HL-60/S4 treated with phorbol 12-myristate 13-acetate at 8.2 ng/mL for 4 days and 3 days (cell line): ENCODE results near the gene ENKD1.
"Not testable (repeated sequence)": the region's sequence is repeated elsewhere in the genome, so short reads cannot be mapped to it uniquely, and the experiment has no call there.

ENCODE experiments used
- in situ Hi-C: fragments of 300-500 bp; cut with MboI; formaldehyde crosslinking; loops from 2 replicates; pipeline ENCODE4 v1.15.0; 2022; ENCODE audit warnings: low sequenced_read_pairs

Gene ENKD1, protein sequence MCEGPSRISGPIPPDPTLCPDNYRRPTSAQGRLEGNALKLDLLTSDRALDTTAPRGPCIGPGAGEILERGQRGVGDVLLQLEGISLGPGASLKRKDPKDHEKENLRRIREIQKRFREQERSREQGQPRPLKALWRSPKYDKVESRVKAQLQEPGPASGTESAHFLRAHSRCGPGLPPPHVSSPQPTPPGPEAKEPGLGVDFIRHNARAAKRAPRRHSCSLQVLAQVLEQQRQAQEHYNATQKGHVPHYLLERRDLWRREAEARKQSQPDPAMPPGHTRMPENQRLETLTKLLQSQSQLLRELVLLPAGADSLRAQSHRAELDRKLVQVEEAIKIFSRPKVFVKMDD

GRCh38 chr16:67666559-67667452, at the start of gene ENKD1, which contains the start of gene C16orf86:
Gene ENKD1 (minus strand): TSS chr16:67666750. CDS start chr16:67666442, 308 bp downstream.
Gene C16orf86 (plus strand): TSS chr16:67666814. CDS start chr16:67666971, 157 bp downstream.
- in situ Hi-C loops = no loop called here

GRCh38 chr16:67716097-67716496, 49.5 kb upstream of the ENKD1 start:
- in situ Hi-C loops = no loop called here

GRCh38 chr16:67714522-67714921, 48.0 kb upstream of the ENKD1 start:
- in situ Hi-C loops = no loop called here

DNA sequence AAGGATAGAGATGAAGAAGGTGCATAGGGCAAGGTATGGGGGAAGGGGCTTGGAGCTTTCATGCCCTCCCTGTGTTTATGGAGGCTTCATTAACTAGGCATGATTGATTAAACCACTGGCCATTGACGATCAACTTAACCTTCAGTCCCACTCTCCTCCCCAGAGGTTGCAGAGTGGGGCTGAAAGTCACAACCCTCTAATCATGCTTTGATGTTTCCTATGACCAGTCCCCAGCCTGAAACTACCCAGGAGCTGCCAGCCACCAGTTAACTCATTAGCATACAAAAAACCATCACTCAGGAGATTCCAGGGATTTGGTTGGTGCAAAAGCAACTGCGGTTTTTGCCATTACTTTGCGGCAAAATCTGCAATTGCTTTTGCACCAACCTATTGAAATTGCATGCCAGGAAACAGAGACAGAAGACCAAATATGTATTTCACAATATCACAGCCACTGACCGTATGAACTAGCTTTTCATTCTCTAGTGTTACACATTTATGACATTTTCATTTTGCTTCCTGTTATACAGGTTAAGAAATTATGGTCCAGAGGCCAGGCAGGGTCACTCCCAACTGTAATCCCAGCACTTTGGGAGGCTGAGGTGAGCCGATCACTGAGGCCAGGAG, 47.2 kb upstream of the ENKD1 start:
- in situ Hi-C loops = no loop called here

- in situ Hi-C loops = no loop called here
Observed at GRCh38 chr16:67710607-67711006, 44.1 kb upstream of the ENKD1 start.

DNA sequence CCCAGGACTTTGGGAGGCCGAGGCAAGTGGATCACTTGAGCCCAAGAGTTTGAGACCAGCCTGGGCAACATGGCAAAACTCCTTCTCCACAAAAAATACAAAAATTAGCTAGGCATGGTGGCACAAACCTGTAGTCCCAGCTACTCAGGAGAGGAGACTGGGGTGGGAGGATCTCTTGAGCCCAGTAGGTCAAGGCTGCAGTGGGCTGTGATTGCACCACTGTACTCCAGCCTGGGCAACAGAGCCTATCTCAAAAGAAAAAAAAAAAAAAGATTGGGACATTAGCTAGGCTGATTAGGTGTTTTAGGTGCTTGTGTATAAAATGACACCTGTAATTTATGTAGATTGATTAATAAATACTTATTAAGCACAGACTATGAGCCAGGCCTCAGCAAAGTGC, 42.5 kb upstream of the ENKD1 start:
- in situ Hi-C loops = no loop called here

GRCh38 chr16:67708368-67708771, 41.8 kb upstream of the ENKD1 start:
- in situ Hi-C loops = no loop called here

DNA sequence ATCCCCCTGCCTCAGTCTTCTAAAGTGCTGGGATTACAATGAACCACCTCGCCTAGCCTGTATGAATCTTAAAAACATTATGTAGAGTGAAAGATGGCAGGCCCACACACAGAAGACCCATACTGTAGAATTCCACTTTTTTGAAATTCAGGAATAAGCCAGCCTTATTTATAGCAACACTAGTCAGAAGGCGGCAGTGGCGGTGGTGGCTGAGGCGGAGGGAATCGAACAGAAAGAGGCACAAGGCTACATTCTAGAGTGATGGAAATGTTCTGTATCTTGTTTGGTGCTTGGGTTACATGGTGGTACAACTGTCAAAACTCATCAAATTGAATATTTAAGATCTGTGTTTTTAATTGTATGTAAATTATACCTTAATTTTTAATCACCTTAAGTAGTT, 41.2 kb upstream of the ENKD1 start:
- in situ Hi-C loops = no loop called here

DNA sequence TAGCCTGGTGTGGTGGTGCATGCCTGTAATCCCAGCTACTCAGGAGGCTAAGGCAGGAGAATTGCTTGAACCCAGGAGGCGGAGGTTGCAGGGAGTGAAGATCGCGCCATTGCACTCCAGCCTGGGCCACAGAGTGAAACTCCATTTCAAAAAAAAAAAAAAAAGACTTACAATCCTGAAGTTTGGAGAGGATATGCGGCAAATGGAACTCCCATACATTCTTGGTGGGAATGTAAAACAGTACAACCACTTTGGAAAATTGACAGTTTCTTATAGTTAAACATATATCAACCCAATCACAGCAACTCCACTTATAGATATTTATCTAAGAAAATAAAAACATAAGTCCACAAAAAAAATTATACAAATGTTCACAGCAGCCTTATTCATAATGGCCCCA, 40.7 kb upstream of the ENKD1 start:
- in situ Hi-C loops = no loop called here

DNA sequence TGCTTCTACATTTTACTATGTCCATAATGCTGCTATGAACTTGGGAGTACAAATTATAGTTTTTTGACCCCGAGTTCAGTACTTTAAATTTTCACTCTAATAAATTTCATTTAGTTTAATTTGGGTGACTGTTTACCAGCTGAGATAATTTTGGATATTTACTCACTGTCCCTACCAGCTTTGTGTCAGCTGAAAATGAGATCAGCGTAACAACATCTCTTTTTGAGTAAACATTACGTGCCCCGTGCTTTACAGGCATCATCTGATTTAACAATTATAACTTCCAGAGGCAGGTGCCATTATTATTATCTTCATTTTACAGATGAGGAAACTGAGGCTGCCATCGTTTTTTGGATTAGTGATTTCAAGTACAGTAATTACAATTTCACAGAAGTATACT, 37.6 kb upstream of the ENKD1 start:
- in situ Hi-C loops = no loop called here

GRCh38 chr16:67703626-67704025, 37.1 kb upstream of the ENKD1 start:
- in situ Hi-C loops = no loop called here

- in situ Hi-C loops = no loop called here
Observed at GRCh38 chr16:67702130-67702529, 35.6 kb upstream of the ENKD1 start.

- in situ Hi-C loops = no loop called here
Observed at GRCh38 chr16:67701420-67701819, 34.9 kb upstream of the ENKD1 start.

GRCh38 chr16:67699265-67699664, 32.7 kb upstream of the ENKD1 start:
- in situ Hi-C loops = no loop called here

DNA sequence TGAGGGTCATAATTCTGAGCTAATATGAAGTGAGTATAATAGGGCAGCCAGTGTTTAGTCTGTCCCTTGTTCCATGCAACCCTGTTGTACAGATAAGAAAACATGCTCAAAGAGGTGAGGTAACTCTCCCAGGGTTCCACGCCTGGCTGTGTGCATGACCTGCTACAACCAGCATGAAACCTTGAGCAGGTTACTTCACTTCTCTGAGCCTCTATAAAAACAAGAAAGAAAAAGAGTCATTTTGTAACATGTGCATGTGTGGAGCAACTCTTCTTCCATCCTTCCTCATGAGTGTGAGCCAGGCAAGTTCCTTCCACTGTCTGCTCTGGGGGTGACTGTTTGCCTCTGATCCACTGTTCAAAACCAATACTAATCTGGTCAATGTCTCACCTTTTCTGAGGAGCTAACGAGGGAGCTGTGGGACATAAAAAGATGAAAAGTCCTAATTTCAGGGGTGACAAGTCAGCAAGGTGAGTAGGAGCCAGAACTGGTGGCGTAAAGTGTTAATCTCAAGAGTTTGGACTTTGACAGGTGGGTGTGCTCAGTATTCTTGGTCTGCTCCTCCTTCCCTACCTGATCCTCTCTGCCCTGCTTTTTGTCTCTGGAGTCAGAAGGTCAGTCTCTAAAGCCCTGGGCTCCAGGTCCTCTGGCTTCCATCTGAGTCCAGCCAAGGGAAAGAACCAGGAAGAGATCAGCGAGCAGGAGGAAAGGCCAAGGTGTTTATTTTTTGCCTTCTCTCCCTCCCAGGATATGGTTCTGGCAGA, 31.1 kb upstream of the ENKD1 start:
- in situ Hi-C loops = no loop called here

DNA sequence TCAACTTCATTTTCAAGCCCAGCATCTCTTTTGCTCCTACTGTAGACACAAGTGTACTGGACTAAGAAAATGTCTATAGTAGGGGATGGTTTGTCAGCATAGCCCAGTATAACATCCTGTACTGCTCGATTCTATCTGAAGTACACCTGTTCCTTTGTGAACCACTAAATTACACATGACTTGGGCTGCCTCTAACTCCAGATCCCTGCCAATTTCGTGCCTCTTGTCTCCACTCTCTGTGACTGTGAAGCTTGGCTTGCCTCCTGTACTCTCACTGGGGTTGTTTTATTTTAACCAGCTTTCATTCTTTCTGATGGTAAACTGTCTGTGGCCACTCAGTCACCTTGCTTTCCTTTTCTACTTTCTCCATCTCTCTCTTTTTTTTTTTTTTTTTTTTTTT, 28.1 kb upstream of the ENKD1 start:
- in situ Hi-C loops = no loop called here

DNA sequence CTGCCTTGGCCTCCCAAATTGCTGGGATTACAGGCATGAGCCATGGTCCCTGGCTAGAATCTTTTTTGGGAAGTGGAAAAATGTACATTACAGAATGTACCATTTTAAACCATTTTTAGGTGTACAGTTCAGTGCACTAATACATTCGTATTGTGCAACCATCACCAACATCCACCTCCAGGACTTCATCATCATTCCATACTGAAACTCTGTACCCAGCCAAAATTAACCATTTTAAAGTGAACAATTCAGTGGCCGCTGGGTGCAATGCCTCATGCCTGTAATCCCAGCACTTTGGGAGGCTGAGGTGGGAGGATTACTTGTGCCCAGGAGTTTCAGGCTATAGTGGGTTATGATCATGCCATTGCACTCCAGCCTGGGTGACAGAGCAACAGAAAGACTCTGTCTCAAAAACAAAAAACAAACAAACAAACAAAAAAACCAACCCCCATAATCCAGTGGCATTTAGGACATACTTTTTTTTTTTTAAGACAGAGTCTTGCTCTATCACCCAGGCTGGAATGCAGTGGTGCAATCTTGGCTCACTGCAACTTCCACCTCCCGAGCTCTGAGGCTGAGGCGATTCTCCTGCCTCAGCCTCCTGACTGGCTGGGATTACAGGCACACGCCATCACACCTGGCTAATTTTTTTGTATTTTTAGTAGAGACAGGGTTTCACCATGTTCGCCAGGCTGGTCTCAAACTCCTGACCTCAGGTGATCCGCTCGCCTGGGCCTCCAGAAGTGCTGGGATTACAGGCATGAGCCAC, 27.2 kb upstream of the ENKD1 start:
- in situ Hi-C loops = not testable (repeated sequence)

DNA sequence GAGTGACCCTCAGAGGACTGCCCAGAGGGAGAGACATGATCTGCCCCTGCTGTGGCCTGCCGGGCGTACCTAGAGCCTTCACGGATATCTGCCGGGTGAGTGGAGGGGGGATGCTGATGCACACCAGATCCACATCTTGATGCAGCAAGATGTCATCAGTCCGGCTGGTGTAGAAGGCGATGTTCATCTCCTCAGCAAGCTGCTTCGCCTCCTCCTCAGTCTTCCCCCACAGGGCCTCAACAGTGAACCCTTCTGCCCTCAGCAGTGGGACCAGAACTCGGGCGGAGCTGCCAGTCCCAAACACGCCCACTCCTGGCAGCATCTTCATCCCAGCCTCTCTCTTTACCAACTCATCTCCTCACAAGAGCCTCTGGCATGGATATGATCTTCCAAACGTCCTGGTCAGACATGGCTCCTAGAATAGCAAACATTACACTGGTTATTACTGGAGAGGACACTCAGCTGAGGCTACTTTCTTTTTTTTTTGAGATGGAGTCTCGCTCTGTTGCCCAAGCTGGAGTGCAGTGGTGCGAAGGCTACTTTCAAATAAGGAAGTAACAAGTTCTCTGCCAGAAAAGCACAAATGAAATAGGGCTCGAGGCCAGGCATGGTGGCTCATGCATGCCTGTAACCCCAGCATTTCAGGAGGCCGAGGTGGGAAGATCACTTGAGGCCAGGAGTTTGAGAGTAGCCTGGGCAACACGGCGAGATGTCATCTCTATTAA, 19.0 kb upstream of the ENKD1 start:
- in situ Hi-C loops = no loop called here

- in situ Hi-C loops = no loop called here
Observed at GRCh38 chr16:67683767-67684166, 17.2 kb upstream of the ENKD1 start.
